ENCODE results near the gene LRRC75A. TPM values are rescaled to one million over a fixed set of nuclear protein-coding genes. Genes with fewer than 3 reads are reported as not detected.

The LRRC75A gene
- polyA plus RNA-seq, 1 donor from 2014 or later: 0.53 TPM

DNA sequence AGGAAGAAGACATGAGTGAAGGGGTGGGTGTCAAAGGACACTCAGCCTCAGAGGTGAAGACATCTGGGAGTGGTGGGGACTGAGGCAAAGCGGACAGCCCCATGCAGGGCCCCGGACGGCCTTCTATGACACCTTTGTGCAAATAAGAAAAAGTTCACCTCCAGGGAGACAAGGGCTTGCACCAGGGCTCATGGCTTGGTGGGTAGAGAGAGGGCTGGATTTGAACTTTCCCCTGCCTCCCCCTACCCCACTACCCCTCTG, 30.5 kb downstream of the LRRC75A start:
- Histone ChIP-seq H3F3A (ENCODE audit: insufficient read depth, low read length, poor library complexity, severe bottlenecking) (no peaks in the 10 kb centered on the region), H3K27me3 (ENCODE audit: insufficient read depth, low read depth, low read length) (no peaks in the 10 kb centered on the region), H2AFZ (ENCODE audit: low read depth, low read length) (no peak overlapping the region), H3K4me3 (ENCODE audit: low read length) (no peak overlapping the region), H3K36me3 (ENCODE audit: insufficient read depth, low read length) (no peaks in the 10 kb centered on the region), H3K9me3 (ENCODE audit: low read length) (no peaks in the 10 kb centered on the region), H3K27ac (ENCODE audit: low read length) (no peak overlapping the region), H4K20me1 (ENCODE audit: insufficient read depth) (no peaks in the 10 kb centered on the region), H3K79me2 (replicated peaks; ENCODE audit: insufficient read depth, low read length) (no peaks in the 10 kb centered on the region), H3K9me2 (ENCODE audit: insufficient read depth, low read length) (no peaks in the 10 kb centered on the region), H3K4me2 (ENCODE audit: low read length) (no peak overlapping the region), H3K9ac (ENCODE audit: low read length) (no peak overlapping the region)
- TF ChIP-seq TAF1 (IDR thresholded peaks at IDR 0.05; ENCODE audit: low read depth) (no peak), EP300 (conservative IDR thresholded peaks at IDR 0.05; ENCODE audit: poor library complexity, severe bottlenecking) (no peak), SMC3 (conservative IDR thresholded peaks at IDR 0.05; ENCODE audit: poor library complexity) (no peak), RAD21 (conservative IDR thresholded peaks at IDR 0.05) (no peak), EZH2 (IDR thresholded peaks at IDR 0.05; ENCODE audit: borderline replicate concordance, insufficient read depth, low read length, poor library complexity, severe bottlenecking) (no peak), MXI1 (conservative IDR thresholded peaks at IDR 0.05; ENCODE audit: poor library complexity, severe bottlenecking) (no peak), POLR2AphosphoS5 (IDR thresholded peaks at IDR 0.05) (no peak)
- TF ChIP-seq, protein P1, sequence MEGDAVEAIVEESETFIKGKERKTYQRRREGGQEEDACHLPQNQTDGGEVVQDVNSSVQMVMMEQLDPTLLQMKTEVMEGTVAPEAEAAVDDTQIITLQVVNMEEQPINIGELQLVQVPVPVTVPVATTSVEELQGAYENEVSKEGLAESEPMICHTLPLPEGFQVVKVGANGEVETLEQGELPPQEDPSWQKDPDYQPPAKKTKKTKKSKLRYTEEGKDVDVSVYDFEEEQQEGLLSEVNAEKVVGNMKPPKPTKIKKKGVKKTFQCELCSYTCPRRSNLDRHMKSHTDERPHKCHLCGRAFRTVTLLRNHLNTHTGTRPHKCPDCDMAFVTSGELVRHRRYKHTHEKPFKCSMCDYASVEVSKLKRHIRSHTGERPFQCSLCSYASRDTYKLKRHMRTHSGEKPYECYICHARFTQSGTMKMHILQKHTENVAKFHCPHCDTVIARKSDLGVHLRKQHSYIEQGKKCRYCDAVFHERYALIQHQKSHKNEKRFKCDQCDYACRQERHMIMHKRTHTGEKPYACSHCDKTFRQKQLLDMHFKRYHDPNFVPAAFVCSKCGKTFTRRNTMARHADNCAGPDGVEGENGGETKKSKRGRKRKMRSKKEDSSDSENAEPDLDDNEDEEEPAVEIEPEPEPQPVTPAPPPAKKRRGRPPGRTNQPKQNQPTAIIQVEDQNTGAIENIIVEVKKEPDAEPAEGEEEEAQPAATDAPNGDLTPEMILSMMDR (IDR thresholded peaks at IDR 0.05; ENCODE audit: poor library complexity, severe bottlenecking): no peak
- TF ChIP-seq, protein P2, sequence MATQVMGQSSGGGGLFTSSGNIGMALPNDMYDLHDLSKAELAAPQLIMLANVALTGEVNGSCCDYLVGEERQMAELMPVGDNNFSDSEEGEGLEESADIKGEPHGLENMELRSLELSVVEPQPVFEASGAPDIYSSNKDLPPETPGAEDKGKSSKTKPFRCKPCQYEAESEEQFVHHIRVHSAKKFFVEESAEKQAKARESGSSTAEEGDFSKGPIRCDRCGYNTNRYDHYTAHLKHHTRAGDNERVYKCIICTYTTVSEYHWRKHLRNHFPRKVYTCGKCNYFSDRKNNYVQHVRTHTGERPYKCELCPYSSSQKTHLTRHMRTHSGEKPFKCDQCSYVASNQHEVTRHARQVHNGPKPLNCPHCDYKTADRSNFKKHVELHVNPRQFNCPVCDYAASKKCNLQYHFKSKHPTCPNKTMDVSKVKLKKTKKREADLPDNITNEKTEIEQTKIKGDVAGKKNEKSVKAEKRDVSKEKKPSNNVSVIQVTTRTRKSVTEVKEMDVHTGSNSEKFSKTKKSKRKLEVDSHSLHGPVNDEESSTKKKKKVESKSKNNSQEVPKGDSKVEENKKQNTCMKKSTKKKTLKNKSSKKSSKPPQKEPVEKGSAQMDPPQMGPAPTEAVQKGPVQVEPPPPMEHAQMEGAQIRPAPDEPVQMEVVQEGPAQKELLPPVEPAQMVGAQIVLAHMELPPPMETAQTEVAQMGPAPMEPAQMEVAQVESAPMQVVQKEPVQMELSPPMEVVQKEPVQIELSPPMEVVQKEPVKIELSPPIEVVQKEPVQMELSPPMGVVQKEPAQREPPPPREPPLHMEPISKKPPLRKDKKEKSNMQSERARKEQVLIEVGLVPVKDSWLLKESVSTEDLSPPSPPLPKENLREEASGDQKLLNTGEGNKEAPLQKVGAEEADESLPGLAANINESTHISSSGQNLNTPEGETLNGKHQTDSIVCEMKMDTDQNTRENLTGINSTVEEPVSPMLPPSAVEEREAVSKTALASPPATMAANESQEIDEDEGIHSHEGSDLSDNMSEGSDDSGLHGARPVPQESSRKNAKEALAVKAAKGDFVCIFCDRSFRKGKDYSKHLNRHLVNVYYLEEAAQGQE (IDR thresholded peaks at IDR 0.05; ENCODE audit: borderline replicate concordance): no peak

DNA sequence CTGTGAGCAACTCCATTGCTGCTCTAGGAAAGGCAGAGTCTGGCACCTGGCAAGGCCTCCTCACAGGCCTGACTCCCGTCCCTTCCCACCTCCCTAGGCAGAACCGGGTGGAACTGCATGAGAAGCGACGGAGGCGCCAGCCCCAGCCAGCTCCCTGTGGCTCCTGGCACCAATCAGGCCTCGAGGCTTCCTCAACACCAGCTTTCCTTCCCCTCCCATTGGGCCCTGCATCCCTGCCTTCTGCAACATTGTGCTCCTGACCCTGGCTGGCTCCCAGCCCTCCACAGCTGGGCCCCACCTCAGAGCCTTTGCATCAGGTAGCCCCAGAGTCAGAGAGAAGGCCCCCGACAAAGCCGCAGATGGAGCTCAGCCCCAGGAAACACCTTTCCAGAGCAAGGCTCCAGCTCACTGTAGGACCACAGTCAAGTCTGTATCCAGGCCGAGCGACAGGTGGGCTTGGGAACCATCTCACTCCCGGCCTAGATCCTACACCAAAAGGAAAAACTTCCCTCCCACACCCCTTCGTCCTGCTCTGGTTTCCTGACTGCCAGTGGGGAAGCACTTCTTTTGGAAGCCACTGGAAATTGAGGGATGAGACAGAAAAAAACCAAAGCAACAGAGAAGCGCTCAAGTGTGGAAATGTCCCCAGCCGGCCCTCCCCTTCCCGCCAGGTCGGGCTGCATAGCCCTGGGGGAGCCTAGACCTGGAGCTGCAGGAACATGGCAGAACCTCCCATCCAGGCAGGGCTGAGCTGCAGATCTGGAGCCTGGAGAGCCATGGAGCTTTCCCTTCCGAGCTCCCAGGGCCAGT, 31.0 kb downstream of the LRRC75A start:
- Histone ChIP-seq H3K27ac (ENCODE audit: low read length) (no peak overlapping the region), H3K4me2 (ENCODE audit: low read length) (no peak overlapping the region)

More for the DNA sequence above, 31.0 kb downstream of the LRRC75A start:
- Histone ChIP-seq H3K4me3 (ENCODE audit: low read length) (no peak overlapping the region), H3K36me3 (ENCODE audit: insufficient read depth, low read length) (no peaks in the 10 kb centered on the region), H3K79me2 (replicated peaks; ENCODE audit: insufficient read depth, low read length) (no peaks in the 10 kb centered on the region), H3K9ac (ENCODE audit: low read length) (no peak overlapping the region), H3F3A (ENCODE audit: insufficient read depth, low read length, poor library complexity, severe bottlenecking) (no peaks in the 10 kb centered on the region), H3K9me3 (ENCODE audit: low read length) (no peaks in the 10 kb centered on the region), H3K9me2 (ENCODE audit: insufficient read depth, low read length) (no peaks in the 10 kb centered on the region), H4K20me1 (ENCODE audit: insufficient read depth) (no peaks in the 10 kb centered on the region), H3K27me3 (ENCODE audit: insufficient read depth, low read depth, low read length) (no peaks in the 10 kb centered on the region), H2AFZ (ENCODE audit: low read depth, low read length) (no peak overlapping the region)
- TF ChIP-seq SMC3 (conservative IDR thresholded peaks at IDR 0.05; ENCODE audit: poor library complexity) (no peak), TAF1 (IDR thresholded peaks at IDR 0.05; ENCODE audit: low read depth) (no peak), RAD21 (conservative IDR thresholded peaks at IDR 0.05) (no peak), EZH2 (IDR thresholded peaks at IDR 0.05; ENCODE audit: borderline replicate concordance, insufficient read depth, low read length, poor library complexity, severe bottlenecking) (no peak), EP300 (conservative IDR thresholded peaks at IDR 0.05; ENCODE audit: poor library complexity, severe bottlenecking) (no peak), MXI1 (conservative IDR thresholded peaks at IDR 0.05; ENCODE audit: poor library complexity, severe bottlenecking) (no peak), POLR2AphosphoS5 (IDR thresholded peaks at IDR 0.05) (no peak)
- TF ChIP-seq, protein P2 (IDR thresholded peaks at IDR 0.05; ENCODE audit: borderline replicate concordance): no peak
- TF ChIP-seq, protein P1 (IDR thresholded peaks at IDR 0.05; ENCODE audit: poor library complexity, severe bottlenecking): no peak
